ENCODE measurements around the gene GATAD2A. TPM values are rescaled to one million over a fixed set of nuclear protein-coding genes. Genes with fewer than 3 reads are reported as not detected.
A peak's percentile ranks its signal among the peaks of the same experiment; 100 is the strongest.

GATAD2A gene
- total and polyA plus RNA-seq, 2 of the 13 experiments (the other 11 are each of a cell fraction or from before 2014, with no cell fraction given) = 16.8 to 28.6 TPM

DNA sequence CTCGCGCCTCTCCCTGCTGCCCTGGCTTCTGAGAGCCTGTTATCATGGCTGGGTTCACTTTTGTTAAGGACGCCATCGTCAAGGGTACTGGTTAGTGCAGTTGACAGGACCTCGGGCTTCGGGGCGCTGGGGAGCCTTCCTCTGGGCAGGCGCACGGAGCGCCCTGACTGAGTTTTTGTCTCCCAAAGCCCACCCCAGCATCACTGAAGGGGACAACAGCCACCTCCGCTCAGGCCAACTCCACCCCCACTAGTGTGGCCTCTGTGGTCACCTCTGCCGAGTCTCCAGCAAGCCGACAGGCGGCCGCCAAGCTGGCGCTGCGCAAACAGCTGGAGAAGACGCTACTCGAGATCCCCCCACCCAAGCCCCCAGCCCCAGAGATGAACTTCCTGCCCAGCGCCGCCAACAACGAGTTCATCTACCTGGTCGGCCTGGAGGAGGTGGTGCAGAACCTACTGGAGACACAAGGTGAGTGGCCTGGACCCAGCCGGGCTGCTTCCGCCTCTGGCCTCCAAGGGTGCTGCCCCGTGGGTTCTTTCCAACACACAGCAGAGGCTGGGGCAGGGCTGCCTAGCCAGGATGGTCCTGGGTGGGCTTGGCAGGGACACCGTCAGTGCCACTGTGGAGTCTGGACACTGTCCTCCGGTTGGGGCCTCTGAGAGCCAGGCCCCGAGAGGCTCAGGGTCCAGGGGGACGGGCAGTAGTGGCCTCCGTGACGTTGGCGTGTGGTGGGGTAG lies 92.9 kb downstream of the GATAD2A start:
- no peak for TF ChIP-seq PREB (CRISPR knock-in tag; IDR thresholded peaks at IDR 0.05)
- no peak for TF ChIP-seq RBM39 (IDR thresholded peaks at IDR 0.05; ENCODE audit: low read depth, low read length, poor library complexity, severe bottlenecking)
- Histone ChIP-seq H3K9ac (ENCODE audit: insufficient read depth, low read depth, low read length) (no peak overlapping the region), H3K4me3 (replicated peaks in 1 of 3; ENCODE audit: insufficient read depth in 1 of 3, low read depth in 2 of 3, low read length in 3 of 3) (no peak overlapping the region), H3K9me3 (ENCODE audit: low read length) (no peaks in the 10 kb centered on the region), H3K27me3 (ENCODE audit: control insufficient read depth in 1 of 2, insufficient read depth in 2 of 2, low read length in 2 of 2) (no peaks in the 10 kb centered on the region; a peak in 1 of 5 replicates), H3K4me2 (ENCODE audit: low read depth, low read length) (no peak overlapping the region), H3K36me3 (replicated peaks in 1 of 2; ENCODE audit: control insufficient read depth in 1 of 2, insufficient read depth in 2 of 2, low read length in 2 of 2) (peaks cover 32 to 90% of the 10 kb centered on the region in 2 experiments; a peak in 4 of 5 replicates), H3K79me2 (ENCODE audit: insufficient read depth, low read length) (no peaks in the 10 kb centered on the region), H4K20me1 (ENCODE audit: insufficient read depth, low read length) (no peaks in the 10 kb centered on the region), H3K27ac (ENCODE audit: extremely low read length, insufficient read depth, low read length) (no peak overlapping the region), H2AFZ (ENCODE audit: low read length) (no peak overlapping the region), H3K4me1 (ENCODE audit: insufficient read depth, low read length) (no peaks in the 10 kb centered on the region)
- POLR2A ChIA-PET = no interaction called here
- in situ Hi-C loops (cut with HindIII; ENCODE audit: extremely low pct_ligation_motif_present, low pct_unique_long_range_greater_than_20kb) (no loop called here), intact Hi-C loops (cut with micrococcal nuclease; ENCODE audit: unreplicated experiment) (no loop called here)
- FAIRE-seq (no peak), ATAC-seq (no peak), DNase-seq (ENCODE audit: low spot score) (no peak)
- BruUV-seq (replicated peaks) = no TSS peak
- WGBS (ENCODE audit: low lambda C conversion rate) = 98% methylated on average over 13 of the region's 33 CpGs
- CTCF ChIA-PET (ENCODE audit: low intra/inter-chr PET ratio, low total read pairs) = no interaction called here

DNA sequence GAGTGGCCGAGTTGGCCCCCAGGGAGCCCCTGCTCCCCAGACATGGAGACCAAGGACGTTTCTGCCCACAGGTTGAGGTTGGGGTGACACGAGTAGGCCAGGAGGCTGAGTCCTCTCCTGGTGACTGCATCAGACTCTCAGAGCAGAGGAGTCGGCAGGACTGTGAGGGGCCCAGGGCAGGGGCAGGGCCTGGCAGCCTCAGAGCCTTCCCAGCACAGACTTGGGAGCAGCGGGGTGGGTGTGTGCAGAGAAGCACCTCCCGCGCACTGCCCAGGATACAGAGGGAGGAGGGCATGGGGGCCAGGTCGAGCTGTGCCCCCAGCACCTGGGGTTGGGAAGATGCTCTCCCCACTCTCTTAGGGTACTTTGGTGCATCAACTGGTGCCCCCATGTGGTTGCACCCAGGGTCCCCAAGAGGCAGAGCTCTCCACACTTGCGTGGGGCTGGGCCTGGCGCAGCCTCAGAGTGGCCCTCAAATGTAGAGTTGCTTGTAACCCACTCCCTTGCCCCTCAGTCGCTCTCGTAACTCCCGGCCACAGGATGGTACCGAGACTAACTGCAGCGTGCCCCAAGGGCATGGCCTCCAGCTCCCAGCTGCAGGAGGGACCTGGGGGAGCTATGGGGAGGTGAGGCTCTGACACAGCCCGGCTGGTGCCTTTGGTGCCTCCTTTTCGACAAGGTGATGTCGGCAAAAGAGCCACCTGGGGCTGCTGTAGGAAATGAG lies 94.0 kb downstream of the GATAD2A start:
- Histone ChIP-seq H3K4me1 (ENCODE audit: insufficient read depth, low read length) (no peaks in the 10 kb centered on the region), H3K9ac (ENCODE audit: insufficient read depth, low read depth, low read length) (no peak overlapping the region), H3K27me3 (ENCODE audit: control insufficient read depth in 1 of 2, insufficient read depth in 2 of 2, low read length in 2 of 2) (no peaks in the 10 kb centered on the region), H2AFZ (ENCODE audit: low read length) (no peak overlapping the region), H3K36me3 (replicated peaks in 1 of 2; ENCODE audit: control insufficient read depth in 1 of 2, insufficient read depth in 2 of 2, low read length in 2 of 2) (peaks cover 27 to 91% of the 10 kb centered on the region in 2 experiments; a peak in 4 of 5 replicates), H3K9me3 (ENCODE audit: low read length) (no peaks in the 10 kb centered on the region), H4K20me1 (ENCODE audit: insufficient read depth, low read length) (no peaks in the 10 kb centered on the region), H3K4me2 (ENCODE audit: low read depth, low read length) (no peak overlapping the region), H3K27ac (ENCODE audit: extremely low read length, insufficient read depth, low read length) (no peak overlapping the region), H3K4me3 (replicated peaks in 1 of 3; ENCODE audit: insufficient read depth in 1 of 3, low read depth in 2 of 3, low read length in 3 of 3) (no peak overlapping the region), H3K79me2 (ENCODE audit: insufficient read depth, low read length) (no peaks in the 10 kb centered on the region)
- peak; percentile 71 for TF ChIP-seq RBM22 (optimal IDR thresholded peaks at IDR 0.05; ENCODE audit: low read length)
- TF ChIP-seq, protein P1, sequence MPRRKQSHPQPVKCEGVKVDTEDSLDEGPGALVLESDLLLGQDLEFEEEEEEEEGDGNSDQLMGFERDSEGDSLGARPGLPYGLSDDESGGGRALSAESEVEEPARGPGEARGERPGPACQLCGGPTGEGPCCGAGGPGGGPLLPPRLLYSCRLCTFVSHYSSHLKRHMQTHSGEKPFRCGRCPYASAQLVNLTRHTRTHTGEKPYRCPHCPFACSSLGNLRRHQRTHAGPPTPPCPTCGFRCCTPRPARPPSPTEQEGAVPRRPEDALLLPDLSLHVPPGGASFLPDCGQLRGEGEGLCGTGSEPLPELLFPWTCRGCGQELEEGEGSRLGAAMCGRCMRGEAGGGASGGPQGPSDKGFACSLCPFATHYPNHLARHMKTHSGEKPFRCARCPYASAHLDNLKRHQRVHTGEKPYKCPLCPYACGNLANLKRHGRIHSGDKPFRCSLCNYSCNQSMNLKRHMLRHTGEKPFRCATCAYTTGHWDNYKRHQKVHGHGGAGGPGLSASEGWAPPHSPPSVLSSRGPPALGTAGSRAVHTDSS (CRISPR knock-in tag; conservative IDR thresholded peaks at IDR 0.05) = no peak
- FAIRE-seq (no peak), DNase-seq (ENCODE audit: low spot score) (no peak), ATAC-seq (no peak; the same call in 2 of the 3 replicates)
- no TSS peak for BruUV-seq (replicated peaks)
- WGBS (ENCODE audit: low lambda C conversion rate) = 85% methylated on average over 3 of the region's 18 CpGs
- in situ Hi-C loops (cut with HindIII; ENCODE audit: extremely low pct_ligation_motif_present, low pct_unique_long_range_greater_than_20kb) (no loop called here), intact Hi-C loops (cut with micrococcal nuclease; ENCODE audit: unreplicated experiment) (no loop called here)
- ChIA-PET POLR2A (no interaction called here), CTCF (ENCODE audit: low intra/inter-chr PET ratio, low total read pairs) (no interaction called here)
